SK-N-SH (cell line): Measurements from ENCODE around the gene SFSWAP.
"Not testable (repeated sequence)": the region's sequence is repeated elsewhere in the genome, so short reads cannot be mapped to it uniquely, and the experiment has no call there.

Source experiments
- CHD2 ChIP-seq: fragments of 150-350 bp; IDR thresholded peaks from 2 replicates; pipeline ENCODE4 v1.6.1; 2018; ENCODE audit warnings: low read length; ENCODE audit not compliant: partially characterized antibody
- CTCF ChIP-seq: fragments of 200-600 bp; sonication (generic); IDR thresholded peaks from 2 replicates; pipeline ENCODE4 v1.6.1; 2017; ENCODE audit warnings: antibody characterized with exemption, mild to moderate bottlenecking, moderate library complexity
- EP300 ChIP-seq, 2 experiments: IDR thresholded peaks; 2 replicates each; pipeline versions ENCODE4 v1.4.0 to v1.6.1; 2012; ENCODE audit warnings: borderline replicate concordance in 1 of 2, low read depth in 1 of 2, low read length in 1 of 2
- FOXM1 ChIP-seq: IDR thresholded peaks from 2 replicates; pipeline ENCODE4 v1.4.0; 2012; ENCODE audit warnings: low read depth, mild to moderate bottlenecking
- GATA2 ChIP-seq: sonication (generic); formaldehyde crosslinking; IDR thresholded peaks from 2 replicates; pipeline ENCODE4 v1.5.0; 2020; ENCODE audit warnings: mild to moderate bottlenecking, missing genetic modification reagents
- POLR2AphosphoS5 ChIP-seq: IDR thresholded peaks from 2 replicates; pipeline ENCODE4 v1.6.1; 2012; ENCODE audit warnings: low read depth, low read length
- RFX5 ChIP-seq: IDR thresholded peaks from 2 replicates; pipeline ENCODE4 v1.6.1; 2012; ENCODE audit warnings: mild to moderate bottlenecking, improper control_type of control experiment, low read length
- TAF1 ChIP-seq: IDR thresholded peaks from 2 replicates; pipeline ENCODE4 v1.6.1; 2012; ENCODE audit warnings: low read depth, mild to moderate bottlenecking, low read length, moderate library complexity, borderline replicate concordance
- TEAD4 ChIP-seq: IDR thresholded peaks from 2 replicates; pipeline ENCODE4 v1.4.0; 2012; ENCODE audit warnings: mild to moderate bottlenecking, borderline replicate concordance; ENCODE audit not compliant: insufficient read depth
- USF1 ChIP-seq: IDR thresholded peaks from 2 replicates; pipeline ENCODE4 v1.4.0; 2012; ENCODE audit warnings: low read depth, borderline replicate concordance
- YY1 ChIP-seq: IDR thresholded peaks from 2 replicates; pipeline ENCODE4 v1.4.0; 2012; ENCODE audit warnings: low read depth, mild to moderate bottlenecking
- ZBTB33 ChIP-seq: IDR thresholded peaks from 2 replicates; pipeline ENCODE4 v1.4.0; 2012; ENCODE audit warnings: low read depth, borderline replicate concordance

GRCh38 chr12:131665666-131666065, 45.2 kb upstream of the SFSWAP start:
- not testable (repeated sequence) for TF ChIP-seq FOXM1; POLR2AphosphoS5; CHD2; USF1; EP300 (IDR thresholded peaks at IDR 0.05; ENCODE audit: borderline replicate concordance in 1 of 2, low read depth in 1 of 2, low read length in 1 of 2); TEAD4; TAF1; ZBTB33; CTCF; GATA2; YY1; RFX5
